Activated CD8-positive, alpha-beta memory T cell treated with anti-CD3 and anti-CD28 coated beads, Interleukin-2, amount 50 U/mL, for 4 hours (primary cell): ENCODE data around the gene RBM20.
A peak's percentile ranks its signal among the peaks of the same experiment; 100 is the strongest.

Source experiments
- DNase-seq: peaks from one replicate; pipeline ENCODE4 v3.0.0-alpha.2; 2020

RBM20 gene

DNA sequence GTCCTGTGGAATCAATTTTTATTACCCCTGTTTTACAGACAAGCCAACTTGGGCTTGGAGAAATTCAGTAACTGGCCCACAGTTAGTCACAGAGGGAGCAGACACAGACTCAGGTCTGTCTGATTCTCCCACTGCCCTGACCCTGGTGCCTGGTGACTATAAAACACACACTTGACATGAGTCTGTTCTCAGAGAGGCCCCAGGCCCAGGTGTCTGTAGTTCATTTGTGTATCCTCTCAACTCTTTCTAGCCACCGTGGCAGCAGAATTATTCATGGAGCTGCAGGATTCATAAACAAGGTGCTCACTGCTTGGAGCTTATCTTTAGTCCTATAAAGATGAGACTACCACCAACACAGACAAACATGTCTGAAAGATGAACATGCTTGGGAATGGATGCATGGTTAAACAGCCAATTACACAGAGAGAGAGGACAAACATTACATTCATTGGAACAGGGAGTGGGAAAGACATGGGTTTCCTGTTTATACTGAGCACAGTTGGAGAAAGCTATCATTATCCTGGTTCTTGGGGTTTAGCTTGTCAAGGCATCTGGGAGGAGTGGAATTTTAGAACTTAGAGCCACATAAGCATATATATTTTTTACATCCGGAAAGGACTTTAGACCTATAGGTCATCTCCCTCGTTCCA, 148.5 kb downstream of the RBM20 start:
- DNase-seq, result no peak

DNA sequence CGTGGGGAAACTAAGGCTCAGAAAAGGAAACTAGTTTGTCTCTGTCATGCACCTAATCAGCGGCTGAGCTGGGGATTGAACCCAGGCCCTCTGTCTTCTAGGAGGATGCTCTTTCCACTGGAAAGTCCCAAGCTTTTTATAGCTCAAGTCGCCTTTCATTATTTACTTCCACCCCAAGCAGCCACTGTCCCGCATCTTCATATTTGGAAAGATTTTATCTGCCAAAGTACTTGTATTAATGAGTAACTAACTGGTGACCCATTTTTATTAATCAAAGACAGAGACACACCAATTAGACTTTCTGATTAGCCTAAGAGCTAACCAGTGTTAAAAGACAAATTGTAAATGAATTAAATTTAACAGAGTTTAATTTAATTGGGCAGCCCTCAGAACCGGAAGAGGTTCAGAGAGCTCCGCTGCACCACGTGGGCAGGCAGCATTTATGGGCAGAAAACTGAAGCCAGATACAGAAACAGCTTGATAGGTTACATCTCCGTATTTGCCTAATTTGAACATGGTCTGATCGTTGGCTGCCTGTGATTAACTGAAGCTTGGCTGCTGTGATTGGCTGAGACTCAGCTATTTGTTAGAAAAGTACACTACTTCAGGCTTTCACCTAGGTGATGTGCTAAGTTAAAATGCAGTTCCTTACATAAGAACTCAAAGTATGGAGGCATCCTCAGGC, 149.1 kb downstream of the RBM20 start:
- no peak for DNase-seq

- DNase-seq, result no peak
Measured at GRCh38 chr10:110793886-110794285, 149.8 kb downstream of the RBM20 start.

DNA sequence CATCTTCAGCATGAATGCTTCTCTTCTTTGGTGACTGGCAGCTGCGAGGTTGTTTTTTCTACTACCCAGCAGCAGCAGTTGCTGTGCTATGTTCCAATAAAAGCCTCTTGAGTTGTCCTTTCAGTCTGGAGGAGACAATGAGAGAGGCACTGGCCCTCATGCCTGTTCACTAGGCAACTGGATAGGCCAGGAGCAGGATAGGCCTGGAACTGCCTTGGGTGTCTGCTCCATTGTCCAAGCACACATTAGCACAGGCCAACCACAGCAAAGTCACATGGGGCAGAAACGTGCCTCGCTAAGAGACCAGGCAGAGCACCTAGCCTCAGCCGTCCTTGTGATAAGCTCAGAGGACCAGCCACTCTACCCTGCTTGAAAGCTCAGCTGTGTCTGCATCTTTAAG, 150.7 kb downstream of the RBM20 start:
- no peak for DNase-seq

DNA sequence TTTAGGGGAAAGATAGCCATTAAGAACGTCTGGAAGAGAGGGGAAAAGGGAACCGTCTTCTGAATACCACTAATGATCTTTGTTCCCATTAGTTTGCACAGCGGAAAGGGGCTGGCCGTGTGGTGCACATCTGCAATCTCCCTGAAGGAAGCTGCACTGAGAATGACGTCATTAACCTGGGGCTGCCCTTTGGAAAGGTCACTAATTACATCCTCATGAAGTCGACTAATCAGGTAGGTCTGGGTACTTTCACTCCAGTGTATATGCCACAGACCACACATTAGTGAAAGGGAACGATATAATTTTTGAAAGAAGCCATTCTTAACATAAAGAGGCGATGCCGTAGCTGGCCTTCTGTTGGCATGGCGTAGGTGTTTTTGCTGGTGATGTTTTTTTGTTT, 153.3 kb downstream of the RBM20 start:
- DNase-seq, result no peak

DNA sequence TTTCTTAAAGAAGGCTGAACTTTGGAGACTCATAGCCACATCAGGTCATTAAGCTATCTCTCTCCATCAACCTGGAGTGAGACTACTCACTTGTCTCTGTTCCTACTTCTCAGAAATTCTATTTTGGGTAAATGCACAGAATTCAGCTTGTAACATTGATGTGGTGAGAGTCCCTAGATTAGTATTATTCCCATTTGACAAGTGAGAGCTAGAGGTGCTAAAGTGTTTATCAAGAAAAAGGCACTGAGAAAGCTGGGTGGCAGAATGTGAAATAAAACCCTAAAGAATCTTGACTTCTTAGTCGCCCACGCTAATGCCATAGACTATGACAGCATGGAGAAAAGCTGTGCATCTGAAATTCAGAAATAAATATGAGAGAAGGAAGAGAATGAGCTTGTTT, 154.2 kb downstream of the RBM20 start:
- DNase-seq, result no peak

DNA sequence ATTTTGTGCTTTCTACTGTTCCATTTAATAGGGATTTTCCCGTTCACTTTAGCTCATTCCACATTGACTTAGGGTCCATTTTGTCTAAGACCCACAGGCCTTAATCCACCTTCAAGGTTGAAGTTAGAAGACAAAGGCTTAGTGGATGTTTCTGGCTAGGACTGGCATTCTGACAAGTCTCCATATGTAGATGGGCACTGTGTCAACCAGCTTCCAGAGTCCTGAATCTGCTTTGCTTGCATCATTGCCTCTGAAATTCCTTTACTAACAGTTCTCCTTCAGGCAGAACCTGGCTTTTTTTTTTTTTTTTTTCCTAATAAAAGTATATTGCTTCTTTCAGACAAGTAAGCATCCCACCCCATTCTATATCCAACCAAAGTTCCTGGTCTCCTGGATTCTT, 158.0 kb downstream of the RBM20 start:
- no peak for DNase-seq

- no peak for DNase-seq
Measured at GRCh38 chr10:110802551-110803238, 158.6 kb downstream of the RBM20 start.

- no peak for DNase-seq
Measured at GRCh38 chr10:110803239-110803749, 159.2 kb downstream of the RBM20 start.

DNA sequence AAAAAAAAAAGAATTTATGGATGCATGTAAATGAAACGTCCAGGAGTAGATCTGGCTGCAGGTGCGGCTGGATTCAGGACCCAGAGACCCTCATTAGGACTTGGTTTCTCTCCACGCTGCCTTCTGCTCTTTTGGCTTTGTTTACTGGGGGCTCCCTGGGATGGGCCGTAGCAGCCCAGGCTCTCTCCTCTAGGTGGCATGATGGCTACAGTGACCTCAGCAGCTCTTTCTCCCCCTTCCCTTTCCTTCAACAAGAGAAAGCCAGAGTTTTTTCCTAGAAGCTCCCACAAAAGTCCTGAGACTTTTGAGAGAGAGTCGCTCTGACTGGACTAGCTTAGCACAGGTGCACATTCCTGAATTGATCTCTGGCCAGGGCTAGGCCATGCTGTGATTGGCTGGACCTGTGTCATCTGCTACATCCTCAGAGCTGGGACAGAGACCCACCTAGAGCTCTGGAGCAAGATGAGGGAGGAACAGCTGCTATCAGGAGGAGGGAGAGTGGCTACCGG, 159.7 kb downstream of the RBM20 start:
- peak; percentile 51 for DNase-seq

GRCh38 chr10:110804376-110804775, 160.2 kb downstream of the RBM20 start:
- DNase-seq, result no peak

- no peak for DNase-seq
Measured at GRCh38 chr10:110805292-110805691, 161.2 kb downstream of the RBM20 start.

DNA sequence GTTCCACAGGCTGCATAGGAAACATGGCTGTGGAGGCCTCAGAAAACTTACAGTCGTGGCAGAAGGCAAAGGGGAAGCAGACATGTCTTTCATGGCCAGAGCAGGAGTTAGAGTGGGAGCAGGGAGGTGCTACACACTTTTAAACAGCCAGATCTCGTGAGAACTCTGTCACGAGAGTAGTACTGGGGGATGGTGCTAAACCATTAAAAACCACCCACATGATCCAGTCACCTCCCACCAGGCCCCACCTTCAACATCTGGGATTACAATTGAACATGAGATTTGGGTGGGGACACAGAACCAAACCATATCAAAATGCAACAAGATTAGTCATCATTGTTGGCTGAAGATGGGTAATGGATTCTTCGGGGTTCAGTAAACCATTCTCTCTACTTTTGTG, 162.2 kb downstream of the RBM20 start:
- DNase-seq, result no peak

DNA sequence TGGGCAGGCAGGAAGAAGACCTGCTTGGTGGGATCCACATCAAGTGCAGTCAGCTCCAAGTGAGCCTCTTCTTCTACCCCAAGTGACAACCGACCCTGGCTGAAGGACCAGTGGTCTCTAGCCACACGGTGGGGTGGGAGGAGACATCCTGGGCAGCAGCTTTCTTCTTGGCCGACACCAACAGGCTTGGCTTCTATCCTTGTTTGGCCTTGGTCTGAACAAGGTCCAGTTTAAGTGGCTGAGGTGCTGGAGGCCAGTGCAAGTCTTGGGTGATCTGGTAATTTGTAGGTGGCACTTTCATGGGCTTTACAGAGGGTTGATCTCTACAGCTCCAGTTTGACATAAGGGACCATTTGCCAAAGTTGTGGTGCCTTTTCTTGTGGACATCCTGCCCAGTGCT, 164.0 kb downstream of the RBM20 start:
- DNase-seq, result no peak

DNA sequence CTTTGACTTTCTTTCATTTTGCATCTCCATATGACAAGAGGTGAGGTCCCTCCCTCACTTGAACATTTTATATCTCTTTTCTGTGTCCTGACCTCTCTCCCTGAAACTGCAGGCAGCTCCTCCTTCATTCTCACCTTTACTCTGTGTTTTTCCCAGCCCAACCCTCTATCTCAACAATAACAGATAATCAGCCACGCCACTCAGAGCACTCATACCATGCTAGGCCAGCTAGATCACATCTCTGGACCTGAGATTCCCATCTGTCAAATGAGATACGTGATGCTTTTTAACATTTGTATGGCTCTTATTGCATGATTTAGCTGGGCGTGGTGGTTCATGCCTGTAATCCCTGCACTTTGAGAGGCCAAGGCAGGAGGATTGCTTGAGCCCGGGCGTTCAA, 164.5 kb downstream of the RBM20 start:
- DNase-seq, result no peak

DNA sequence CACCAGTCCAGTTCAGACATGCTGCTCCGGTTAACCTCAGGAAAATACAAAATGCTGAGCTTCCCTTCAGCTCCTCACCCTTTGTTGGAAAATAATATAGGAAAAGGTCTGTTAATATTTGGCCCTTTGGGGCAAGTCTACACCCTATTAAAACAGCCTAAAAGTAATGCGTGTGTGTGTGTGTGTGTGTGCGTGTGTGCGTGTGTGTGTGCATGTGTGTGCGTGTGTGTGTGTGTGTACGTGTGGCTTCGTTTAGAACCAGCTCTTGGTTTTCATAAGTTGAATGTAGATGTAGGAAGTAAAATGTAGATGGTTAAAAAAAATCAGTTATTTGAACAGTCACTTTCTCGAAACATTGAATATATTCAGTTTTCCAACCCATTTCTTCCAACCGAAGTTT, 166.5 kb downstream of the RBM20 start:
- no peak for DNase-seq

DNA sequence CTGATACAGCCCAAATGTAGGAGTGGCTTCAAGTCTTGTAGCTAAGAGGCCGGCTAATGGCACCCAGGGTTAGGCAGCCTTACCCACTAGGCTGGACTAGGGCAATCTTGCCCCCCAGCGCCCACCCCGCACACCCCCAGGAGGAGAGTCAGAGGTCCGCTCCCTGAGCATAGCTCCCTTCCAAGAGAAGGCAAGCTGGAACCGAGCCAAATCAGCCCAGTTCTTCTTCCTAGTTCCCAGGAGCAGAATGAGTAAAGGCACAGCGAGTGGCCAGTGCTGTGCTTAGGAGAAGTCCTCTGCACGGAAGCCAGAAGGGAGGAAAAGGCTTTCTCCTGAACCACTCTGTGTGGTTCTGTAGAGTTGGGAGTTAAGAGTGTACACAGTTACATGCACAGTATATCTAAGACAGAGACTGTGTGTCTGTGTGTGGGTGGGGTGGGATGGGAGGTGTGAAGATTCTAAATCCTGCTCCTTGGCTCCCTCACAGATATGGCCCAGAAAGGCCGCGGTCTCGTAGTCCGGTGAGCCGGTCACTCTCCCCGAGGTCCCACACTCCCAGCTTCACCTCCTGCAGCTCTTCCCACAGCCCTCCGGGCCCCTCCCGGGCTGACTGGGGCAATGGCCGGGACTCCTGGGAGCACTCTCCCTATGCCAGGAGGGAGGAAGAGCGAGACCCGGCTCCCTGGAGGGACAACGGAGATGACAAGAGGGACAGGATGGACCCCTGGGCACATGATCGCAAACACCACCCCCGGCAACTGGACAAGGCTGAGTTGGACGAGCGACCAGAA, 167.8 kb downstream of the RBM20 start:
- DNase-seq, result no peak

- no peak for DNase-seq
Measured at GRCh38 chr10:110812583-110812982, 168.4 kb downstream of the RBM20 start.

GRCh38 chr10:110813743-110814472, 169.8 kb downstream of the RBM20 start:
- no peak for DNase-seq

DNA sequence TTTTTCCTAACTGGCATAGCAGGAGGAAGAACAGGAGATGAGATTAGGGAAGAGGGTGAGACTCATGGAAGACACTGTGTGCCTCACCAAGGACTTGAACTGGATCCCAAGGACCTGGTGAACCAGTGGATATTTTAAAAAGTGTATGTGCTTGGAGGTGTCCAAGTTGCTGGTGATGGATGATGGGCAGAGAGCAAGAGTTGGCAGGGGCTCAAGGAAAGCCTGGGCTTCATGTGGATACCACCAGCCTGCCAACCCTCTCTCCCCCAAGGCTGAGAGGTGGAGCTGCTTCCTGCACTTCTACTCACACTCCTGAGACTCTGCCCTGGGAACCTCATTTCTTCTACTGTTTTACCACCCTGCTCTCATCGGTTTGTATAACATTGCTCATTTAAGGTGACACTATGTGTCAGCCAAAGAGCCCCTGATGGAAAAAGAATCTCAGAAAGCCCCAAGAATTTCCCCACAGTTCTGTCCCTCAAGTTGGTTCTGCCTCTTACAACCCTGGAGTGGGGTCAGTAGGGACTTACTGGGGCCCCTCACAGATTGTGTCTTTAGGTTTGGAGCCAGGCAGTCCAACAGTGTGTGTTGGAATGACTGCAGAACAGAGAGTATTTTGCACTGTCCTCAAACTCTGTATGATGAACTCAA, 171.3 kb downstream of the RBM20 start:
- no peak for DNase-seq

GRCh38 chr10:110817614-110818013, 173.5 kb downstream of the RBM20 start:
- no peak for DNase-seq
